GM19463 (cell line): Measurements from ENCODE around the gene DPP10.
"Not testable (repeated sequence)": the region's sequence is repeated elsewhere in the genome, so short reads cannot be mapped to it uniquely, and the experiment has no call there.

ENCODE experiments used
- ATAC-seq: cut with Tn5 transposase; IDR thresholded peaks from one replicate; pipeline ENCODE4 v1.9.1; 2021; ENCODE audit warnings: mild to moderate bottlenecking, moderate library complexity; ENCODE audit not compliant: unreplicated experiment

The DPP10 gene

GRCh38 chr2:114935031-114935430, 492.6 kb downstream of the DPP10 start:
- ATAC-seq, result no peak

- ATAC-seq, result no peak
Observed at GRCh38 chr2:114937366-114937930, 495.0 kb downstream of the DPP10 start.

- ATAC-seq, result no peak
Observed at GRCh38 chr2:114940785-114941458, 498.5 kb downstream of the DPP10 start.

- no peak for ATAC-seq
Observed at GRCh38 chr2:114949228-114949804, 506.9 kb downstream of the DPP10 start.

- ATAC-seq, result no peak
Observed at GRCh38 chr2:114960389-114960788, 517.9 kb downstream of the DPP10 start.

GRCh38 chr2:114962532-114962931, 520.1 kb downstream of the DPP10 start:
- ATAC-seq, result no peak

- ATAC-seq, result no peak
Observed at GRCh38 chr2:114968748-114969400, 526.4 kb downstream of the DPP10 start.

- ATAC-seq, result not testable (repeated sequence)
Observed at GRCh38 chr2:115004321-115004720, 561.9 kb downstream of the DPP10 start.

GRCh38 chr2:115011721-115012120, 569.3 kb downstream of the DPP10 start:
- no peak for ATAC-seq

- ATAC-seq, result not testable (repeated sequence)
Observed at GRCh38 chr2:115022013-115022412, 579.6 kb downstream of the DPP10 start.

- no peak for ATAC-seq
Observed at GRCh38 chr2:115034801-115035200, 592.4 kb downstream of the DPP10 start.

- ATAC-seq, result no peak
Observed at GRCh38 chr2:115036818-115037217, 594.4 kb downstream of the DPP10 start.

GRCh38 chr2:115057473-115057872, 615.0 kb downstream of the DPP10 start:
- ATAC-seq, result no peak

- no peak for ATAC-seq
Observed at GRCh38 chr2:115070002-115070401, 627.6 kb downstream of the DPP10 start.

- no peak for ATAC-seq
Observed at GRCh38 chr2:115071534-115071933, 629.1 kb downstream of the DPP10 start.

- no peak for ATAC-seq
Observed at GRCh38 chr2:115075800-115076199, 633.4 kb downstream of the DPP10 start.

- no peak for ATAC-seq
Observed at GRCh38 chr2:115077626-115078025, 635.2 kb downstream of the DPP10 start.

GRCh38 chr2:115083225-115083624, 640.8 kb downstream of the DPP10 start:
- ATAC-seq, result no peak

GRCh38 chr2:115083711-115084110, 641.3 kb downstream of the DPP10 start:
- ATAC-seq, result no peak

GRCh38 chr2:115084446-115084845, 642.0 kb downstream of the DPP10 start:
- no peak for ATAC-seq

GRCh38 chr2:115086051-115086620, 643.7 kb downstream of the DPP10 start:
- ATAC-seq, result not testable (repeated sequence)

- ATAC-seq, result no peak
Observed at GRCh38 chr2:115094441-115094840, 652.0 kb downstream of the DPP10 start.
